K562 (cell line): ENCODE data around the gene AIG1. TPM values are rescaled to one million over a fixed set of nuclear protein-coding genes. Genes with fewer than 3 reads are reported as not detected.

ENCODE experiments used
- ATAC-seq: fragments of 200-7000 bp; cut with Tn5 transposase; 3 replicates; pipeline ENCODE4 v1.9.1; 2020; ENCODE audit warnings: moderate library complexity
- BruUV-seq: library from RNA; stranded (reverse); fragments of 400-500 nt; replicated peaks from 2 replicates; lab custom pipeline; 2021; lab: Mats Ljungman, UMichigan
- CTCF ChIA-PET: fragments of 300-600 bp; formaldehyde crosslinking; extraction: SDS; loops from one replicate; lab custom pipeline; 2021; ENCODE audit warnings: low intra/inter-chr PET ratio; lab: Yijun Ruan, JAX
- POLR2A ChIA-PET: fragments of 300-600, 350-650 bp; sonication (Branson Sonifier 250); formaldehyde crosslinking; extraction: SDS; loops from one replicate; lab custom pipeline; 2021; ENCODE audit warnings: antibody characterized with exemption, inconsistent platforms; lab: Yijun Ruan, JAX
- DNase-seq, 4 experiments: peaks; one replicate each; pipeline versions ENCODE4 v3.0.0 to v3.0.0-alpha.2; 2011 to 2018; ENCODE audit warnings: low spot score in 3 of 4, mixed read lengths in 3 of 4; ENCODE audit errors: extremely low read depth in 1 of 4
- FAIRE-seq: peaks from 2 replicates; lab custom pipeline; 2011; peaks lifted over from hg19 to GRCh38; lab: Jason Lieb, UNC
- H2AFZ ChIP-seq: 2 replicates; pipeline ENCODE4 v1.6.0; 2011; ENCODE audit warnings: low read depth, low read length, control low read depth, inconsistent platforms
- H3K27ac ChIP-seq: fragments of 200-600 bp; 3 replicates; pipeline ENCODE4 v1.8.0; 2011; ENCODE audit warnings: low read depth, mild to moderate bottlenecking, control low read depth, inconsistent platforms, low read length, moderate library complexity, mixed read lengths; ENCODE audit errors: extremely low read depth
- H3K27me3 ChIP-seq, 2 experiments: fragments of 300-600 bp in 1 of 2; 2 replicates in 1 of 2; 3 replicates in 1 of 2; pipeline versions ENCODE4 v1.6.0 to v1.8.0; 2011; ENCODE audit warnings: inconsistent platforms in 2 of 2, low read length in 2 of 2, mild to moderate bottlenecking in 1 of 2, mixed read lengths in 1 of 2, moderate library complexity in 1 of 2; ENCODE audit not compliant: control insufficient read depth in 2 of 2, insufficient read depth in 2 of 2
- H3K36me3 ChIP-seq: fragments of 300-600 bp; 3 replicates; pipeline ENCODE4 v1.8.0; 2011; ENCODE audit warnings: mild to moderate bottlenecking, low read length, inconsistent platforms; ENCODE audit not compliant: control insufficient read depth, insufficient read depth
- H3K4me1 ChIP-seq, 2 experiments: fragments of 200-600 bp in 1 of 2; replicated peaks in 1 of 2; 2 replicates in 1 of 2; 3 replicates in 1 of 2; pipeline versions ENCODE4 v1.5.1 to v1.8.0; 2011; ENCODE audit warnings: inconsistent platforms in 2 of 2, low read length in 2 of 2, mild to moderate bottlenecking in 1 of 2, mixed read lengths in 1 of 2, moderate library complexity in 1 of 2; ENCODE audit not compliant: control insufficient read depth in 2 of 2, insufficient read depth in 2 of 2
- H3K4me2 ChIP-seq: 2 replicates; pipeline ENCODE4 v1.6.1; 2011; ENCODE audit warnings: low read length, control low read depth, inconsistent platforms, mixed read lengths; ENCODE audit not compliant: insufficient read depth
- H3K4me3 ChIP-seq: fragments of 200-600 bp; sonication (generic), shearing (Covaris generic); 2 replicates; pipeline ENCODE4 v1.5.1; 2016; ENCODE audit warnings: control low read depth, inconsistent platforms
- H3K79me2 ChIP-seq: fragments of 200-600 bp; 3 replicates; pipeline ENCODE4 v1.8.0; 2011; ENCODE audit warnings: low read length, inconsistent platforms; ENCODE audit not compliant: control insufficient read depth, insufficient read depth
- H3K9ac ChIP-seq, 2 experiments: 2 replicates each; pipeline versions ENCODE4 v1.6.0 to v1.6.1; 2011; ENCODE audit warnings: low read depth in 2 of 2, low read length in 2 of 2, control low read depth in 1 of 2, inconsistent platforms in 1 of 2, mild to moderate bottlenecking in 1 of 2, mixed read lengths in 1 of 2; ENCODE audit not compliant: insufficient read depth in 1 of 2
- H3K9me1 ChIP-seq: one replicate; pipeline ENCODE4 v1.6.0; 2011; ENCODE audit warnings: inconsistent platforms, mild to moderate bottlenecking, low read length, moderate library complexity; ENCODE audit not compliant: control insufficient read depth, insufficient read depth
- H3K9me3 ChIP-seq: replicated peaks from 2 replicates; pipeline ENCODE4 v1.5.1; 2011; ENCODE audit warnings: low read depth, low read length, inconsistent platforms; ENCODE audit not compliant: control insufficient read depth, insufficient read depth
- H4K20me1 ChIP-seq: replicated peaks from 2 replicates; pipeline ENCODE4 v1.6.1; 2011; ENCODE audit warnings: low read length, inconsistent platforms, mixed read lengths; ENCODE audit not compliant: control insufficient read depth, insufficient read depth
- BRD4 ChIP-seq: fragments of 200-600 bp; sonication (generic); IDR thresholded peaks from 2 replicates; pipeline ENCODE4 v1.6.1; 2017; ENCODE audit warnings: inconsistent platforms
- DDX20 ChIP-seq: fragments of 450-650 bp; IDR thresholded peaks from 2 replicates; pipeline ENCODE4 v1.6.1; 2016; ENCODE audit warnings: missing genetic modification characterization, low read depth, mild to moderate bottlenecking, missing compliant biosample characterization, moderate library complexity
- HOXB6 ChIP-seq: fragments of 250-450 bp; sonication (Bioruptor Pico); IDR thresholded peaks from 2 replicates; pipeline ENCODE4 v1.5.1; 2022; ENCODE audit warnings: mild to moderate bottlenecking, borderline replicate concordance
- MIER1 ChIP-seq: fragments of 450-650 bp; IDR thresholded peaks from 2 replicates; pipeline ENCODE4 v1.6.1; 2016; ENCODE audit warnings: antibody characterized with exemption, mild to moderate bottlenecking, low read depth
- MYBL2 ChIP-seq, 2 experiments: fragments of 450-650 bp in 1 of 2; sonication (generic) in 1 of 2; formaldehyde crosslinking in 1 of 2; IDR thresholded peaks; 2 replicates each; pipeline versions ENCODE4 v1.6.1 to v1.8.1; 2017 to 2022; ENCODE audit warnings: borderline replicate concordance in 1 of 2, inconsistent platforms in 1 of 2, low read depth in 1 of 2, mild to moderate bottlenecking in 1 of 2, missing genetic modification reagents in 1 of 2, moderate library complexity in 1 of 2
- NR1H2 ChIP-seq: sonication (generic); formaldehyde crosslinking; IDR thresholded peaks from 2 replicates; pipeline ENCODE4 v1.4.0; 2020; ENCODE audit warnings: mild to moderate bottlenecking, missing genetic modification reagents
- PHF20 ChIP-seq: fragments of 450-650 bp; IDR thresholded peaks from 2 replicates; pipeline ENCODE4 v1.6.1; 2018; ENCODE audit not compliant: partially characterized antibody
- POLR2AphosphoS5 ChIP-seq: IDR thresholded peaks from 2 replicates; pipeline ENCODE4 v1.6.1; 2011; ENCODE audit warnings: mild to moderate bottlenecking, low read depth, low read length, moderate library complexity; ENCODE audit not compliant: control insufficient read depth, insufficient read depth
- TCFL5 ChIP-seq: fragments of 250-450 bp; sonication (Bioruptor Pico); conservative IDR thresholded peaks from 2 replicates; pipeline ENCODE4 v1.6.1; 2021; ENCODE audit warnings: mild to moderate bottlenecking, moderate library complexity, matching md5 sums
- TRIM24 ChIP-seq, 2 experiments: fragments of 450-650 bp; IDR thresholded peaks; 2 replicates each; pipeline ENCODE4 v1.6.1; 2016
- ZNF431 ChIP-seq: sonication (generic); formaldehyde crosslinking; IDR thresholded peaks from 2 replicates; pipeline ENCODE4 v1.8.0; 2022; ENCODE audit warnings: mild to moderate bottlenecking, missing genetic modification reagents
- in situ Hi-C: fragments of 300-500 bp; cut with MboI; formaldehyde crosslinking; loops from 4 replicates; pipeline ENCODE4 v1.15.0; 2018; ENCODE audit warnings: inconsistent platforms, mixed read lengths
- intact Hi-C: fragments of 100-400 bp; cut with micrococcal nuclease; formaldehyde crosslinking; loops from 2 replicates; pipeline ENCODE4 v1.14.2; 2022
- polyA plus RNA-seq, 8 experiments: library from polyadenylated mRNA; depleted of rRNA in 4 of 8; stranded (reverse) in 5 of 8; unstranded in 3 of 8; fragments of >200 nt; fragmentation: Nextera tagmentation in 2 of 8; fragmentation: Illumina TruSeq in 1 of 8; extraction: Ambion mirVana in 2 of 8; extraction: Trizol in 1 of 8; gene quantifications; 2 replicates each; pipeline versions ENCODE4 v1.2.1 to v1.2.3, GENCODE V29; 2011 to 2014; ENCODE audit warnings: inconsistent platforms in 1 of 8, missing spikeins in 1 of 8
- total RNA-seq, 7 experiments: library from RNA; depleted of rRNA in 6 of 7; stranded (reverse); fragments of >200 nt in 6 of 7; fragmentation: Illumina TruSeq in 2 of 7; extraction: Trizol in 2 of 7; gene quantifications; 2 replicates each; pipeline versions ENCODE4 v1.2.1 to v1.2.3, GENCODE V29; 2011 to 2021; ENCODE audit warnings: low replicate concordance in 1 of 7
- TF ChIP-seq, protein P1 (sequence below): sonication (generic); formaldehyde crosslinking; IDR thresholded peaks from 2 replicates; pipeline ENCODE4 v1.4.0; 2020; ENCODE audit warnings: mild to moderate bottlenecking, missing genetic modification reagents
- TF ChIP-seq, protein P2 (sequence below): fragments of 450-650 bp; IDR thresholded peaks from 2 replicates; pipeline ENCODE4 v1.6.1; 2018; ENCODE audit warnings: mild to moderate bottlenecking, low read depth; ENCODE audit not compliant: partially characterized antibody
- TF ChIP-seq, protein P3 (sequence below): fragments of 450-650 bp; IDR thresholded peaks from 2 replicates; pipeline ENCODE4 v1.6.1; 2017; ENCODE audit warnings: antibody characterized with exemption
- TF ChIP-seq, protein P4 (sequence below): sonication (generic); formaldehyde crosslinking; IDR thresholded peaks from 2 replicates; pipeline ENCODE4 v1.8.1; 2023; ENCODE audit warnings: mild to moderate bottlenecking, missing genetic modification reagents, moderate library complexity

AIG1 gene
- total and polyA plus RNA-seq, 9 of the 15 experiments (the other 6 are each of a cell fraction or from before 2014, with no cell fraction given) = 74.8 to 333 (median 127) TPM

DNA sequence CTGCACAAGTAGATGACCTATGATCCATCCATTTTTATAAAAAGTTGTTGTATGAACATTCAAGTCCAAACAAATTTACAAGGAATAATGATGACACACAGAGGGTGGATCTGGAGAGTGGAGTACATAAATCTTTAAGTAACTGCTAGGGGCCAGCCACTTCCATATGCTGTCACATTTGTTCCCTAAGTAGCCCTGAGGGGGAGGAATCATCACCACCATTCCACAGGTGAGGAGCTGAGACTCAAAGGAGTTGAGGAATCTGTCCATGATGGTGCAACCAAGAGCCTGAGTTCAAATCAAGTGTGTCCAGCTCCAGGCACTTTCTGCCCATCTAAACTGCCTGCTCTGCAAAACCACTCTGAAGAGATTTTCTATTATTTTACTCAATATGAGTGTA, 132.1 kb downstream of the AIG1 start:
- BruUV-seq = no TSS peak
- CTCF ChIA-PET = no interaction called here

More for the DNA sequence above, 132.1 kb downstream of the AIG1 start:
- FAIRE-seq (no peak), ATAC-seq (peak; percentile 30), DNase-seq (no peak)
- no peak overlapping the region for H3K27ac ChIP-seq
- H3K27me3 ChIP-seq = no peaks in the 10 kb centered on the region
- POLR2A ChIA-PET = interaction anchor here (0.6 to 1.7 kb wide), 3 partner anchors 9 to 55 kb away, joined by 3 to 5 read pairs (median 5); no protein-coding TSS in a partner anchor
- intact Hi-C loops = no loop called here
- H3K9me3 ChIP-seq = no peaks in the 10 kb centered on the region
- H3K79me2 ChIP-seq = peaks cover 26% of the 10 kb centered on the region; the same call in 2 of the 3 replicates
- H3K36me3 ChIP-seq = peaks cover 94% of the 10 kb centered on the region
- H3K9ac ChIP-seq = no peak overlapping the region
- TF ChIP-seq, protein P1, sequence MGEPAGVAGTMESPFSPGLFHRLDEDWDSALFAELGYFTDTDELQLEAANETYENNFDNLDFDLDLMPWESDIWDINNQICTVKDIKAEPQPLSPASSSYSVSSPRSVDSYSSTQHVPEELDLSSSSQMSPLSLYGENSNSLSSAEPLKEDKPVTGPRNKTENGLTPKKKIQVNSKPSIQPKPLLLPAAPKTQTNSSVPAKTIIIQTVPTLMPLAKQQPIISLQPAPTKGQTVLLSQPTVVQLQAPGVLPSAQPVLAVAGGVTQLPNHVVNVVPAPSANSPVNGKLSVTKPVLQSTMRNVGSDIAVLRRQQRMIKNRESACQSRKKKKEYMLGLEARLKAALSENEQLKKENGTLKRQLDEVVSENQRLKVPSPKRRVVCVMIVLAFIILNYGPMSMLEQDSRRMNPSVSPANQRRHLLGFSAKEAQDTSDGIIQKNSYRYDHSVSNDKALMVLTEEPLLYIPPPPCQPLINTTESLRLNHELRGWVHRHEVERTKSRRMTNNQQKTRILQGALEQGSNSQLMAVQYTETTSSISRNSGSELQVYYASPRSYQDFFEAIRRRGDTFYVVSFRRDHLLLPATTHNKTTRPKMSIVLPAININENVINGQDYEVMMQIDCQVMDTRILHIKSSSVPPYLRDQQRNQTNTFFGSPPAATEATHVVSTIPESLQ (CRISPR knock-in tag) = no peak
- TF ChIP-seq MYBL2 (IDR thresholded peaks at IDR 0.05; ENCODE audit: low read depth) = no peak
- TF ChIP-seq MYBL2 (CRISPR knock-in tag; IDR thresholded peaks at IDR 0.05; ENCODE audit: borderline replicate concordance) = no peak
- no peak for TF ChIP-seq PHF20
- no peak for TF ChIP-seq DDX20
- TF ChIP-seq, protein P2, sequence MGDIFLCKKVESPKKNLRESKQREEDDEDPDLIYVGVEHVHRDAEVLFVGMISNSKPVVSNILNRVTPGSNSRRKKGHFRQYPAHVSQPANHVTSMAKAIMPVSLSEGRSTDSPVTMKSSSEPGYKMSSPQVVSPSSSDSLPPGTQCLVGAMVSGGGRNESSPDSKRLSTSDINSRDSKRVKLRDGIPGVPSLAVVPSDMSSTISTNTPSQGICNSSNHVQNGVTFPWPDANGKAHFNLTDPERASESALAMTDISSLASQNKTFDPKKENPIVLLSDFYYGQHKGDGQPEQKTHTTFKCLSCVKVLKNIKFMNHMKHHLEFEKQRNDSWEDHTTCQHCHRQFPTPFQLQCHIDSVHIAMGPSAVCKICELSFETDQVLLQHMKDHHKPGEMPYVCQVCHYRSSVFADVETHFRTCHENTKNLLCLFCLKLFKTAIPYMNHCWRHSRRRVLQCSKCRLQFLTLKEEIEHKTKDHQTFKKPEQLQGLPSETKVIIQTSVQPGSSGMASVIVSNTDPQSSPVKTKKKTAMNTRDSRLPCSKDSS = no peak
- TF ChIP-seq ZNF431 = no peak
- TF ChIP-seq, protein P3, sequence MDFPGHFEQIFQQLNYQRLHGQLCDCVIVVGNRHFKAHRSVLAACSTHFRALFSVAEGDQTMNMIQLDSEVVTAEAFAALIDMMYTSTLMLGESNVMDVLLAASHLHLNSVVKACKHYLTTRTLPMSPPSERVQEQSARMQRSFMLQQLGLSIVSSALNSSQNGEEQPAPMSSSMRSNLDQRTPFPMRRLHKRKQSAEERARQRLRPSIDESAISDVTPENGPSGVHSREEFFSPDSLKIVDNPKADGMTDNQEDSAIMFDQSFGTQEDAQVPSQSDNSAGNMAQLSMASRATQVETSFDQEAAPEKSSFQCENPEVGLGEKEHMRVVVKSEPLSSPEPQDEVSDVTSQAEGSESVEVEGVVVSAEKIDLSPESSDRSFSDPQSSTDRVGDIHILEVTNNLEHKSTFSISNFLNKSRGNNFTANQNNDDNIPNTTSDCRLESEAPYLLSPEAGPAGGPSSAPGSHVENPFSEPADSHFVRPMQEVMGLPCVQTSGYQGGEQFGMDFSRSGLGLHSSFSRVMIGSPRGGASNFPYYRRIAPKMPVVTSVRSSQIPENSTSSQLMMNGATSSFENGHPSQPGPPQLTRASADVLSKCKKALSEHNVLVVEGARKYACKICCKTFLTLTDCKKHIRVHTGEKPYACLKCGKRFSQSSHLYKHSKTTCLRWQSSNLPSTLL = no peak
- TF ChIP-seq TCFL5 (CRISPR knock-in tag) = no peak
- no peak for TF ChIP-seq NR1H2 (CRISPR knock-in tag)
- TF ChIP-seq TRIM24 (IDR thresholded peaks at IDR 0.05) = no peak
- no peak for TF ChIP-seq HOXB6 (CRISPR knock-in tag)
- no peak; the same call in 1 of the 2 replicates for TF ChIP-seq POLR2AphosphoS5
- no peak for TF ChIP-seq BRD4
- TF ChIP-seq MIER1 = no peak
- TF ChIP-seq, protein P4, sequence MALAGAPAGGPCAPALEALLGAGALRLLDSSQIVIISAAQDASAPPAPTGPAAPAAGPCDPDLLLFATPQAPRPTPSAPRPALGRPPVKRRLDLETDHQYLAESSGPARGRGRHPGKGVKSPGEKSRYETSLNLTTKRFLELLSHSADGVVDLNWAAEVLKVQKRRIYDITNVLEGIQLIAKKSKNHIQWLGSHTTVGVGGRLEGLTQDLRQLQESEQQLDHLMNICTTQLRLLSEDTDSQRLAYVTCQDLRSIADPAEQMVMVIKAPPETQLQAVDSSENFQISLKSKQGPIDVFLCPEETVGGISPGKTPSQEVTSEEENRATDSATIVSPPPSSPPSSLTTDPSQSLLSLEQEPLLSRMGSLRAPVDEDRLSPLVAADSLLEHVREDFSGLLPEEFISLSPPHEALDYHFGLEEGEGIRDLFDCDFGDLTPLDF (CRISPR knock-in tag) = no peak
- no peaks in the 10 kb centered on the region for H4K20me1 ChIP-seq
- H3K4me3 ChIP-seq = no peak overlapping the region
- peaks cover 4 to 30% of the 10 kb centered on the region in 2 experiments; a peak in 4 of 5 replicates for H3K4me1 ChIP-seq
- H2AFZ ChIP-seq = no peak overlapping the region
- H3K4me2 ChIP-seq = no peak overlapping the region
- H3K9me1 ChIP-seq = no peaks in the 10 kb centered on the region
- in situ Hi-C loops = no loop called here
